Caco-2 (cell line): ENCODE data around the gene SLC26A1. TPM values are rescaled to one million over a fixed set of nuclear protein-coding genes. Genes with fewer than 3 reads are reported as not detected.

Experiments
- BruUV-seq: library from RNA; stranded (reverse); fragments of 400-500 nt; replicated peaks from 2 replicates; lab custom pipeline; 2021; lab: Mats Ljungman, UMichigan
- CTCF ChIA-PET: fragments of 300-600 bp; sonication (Branson Sonifier 250); formaldehyde crosslinking; loops from one replicate; lab custom pipeline; 2022; ENCODE audit warnings: antibody characterized with exemption; lab: Charles Lee
- POLR2A ChIA-PET: fragments of 300-600 bp; sonication (Branson Sonifier 250); formaldehyde crosslinking; loops from one replicate; lab custom pipeline; 2022; ENCODE audit warnings: antibody characterized with exemption; lab: Charles Lee
- DNase-seq, 2 experiments: peaks; one replicate each; pipeline versions ENCODE4 v3.0.0 to v3.0.0-alpha.2; 2020 to 2022
- H3K27me3 ChIP-seq: replicated peaks from 2 replicates; pipeline ENCODE4 v1.6.0; 2011; ENCODE audit warnings: low read length; ENCODE audit not compliant: control insufficient read depth, insufficient read depth
- H3K36me3 ChIP-seq: 2 replicates; pipeline ENCODE4 v1.5.1; 2011; ENCODE audit warnings: low read length; ENCODE audit not compliant: control insufficient read depth, insufficient read depth
- H3K4me1 ChIP-seq: fragments of 250-450 bp; sonication (Bioruptor Pico); 2 replicates; pipeline ENCODE4 v1.5.1; 2020; ENCODE audit warnings: mild to moderate bottlenecking
- H3K4me3 ChIP-seq: 2 replicates; pipeline ENCODE4 v1.5.1; 2011; ENCODE audit warnings: low read depth, mild to moderate bottlenecking, control low read depth, low read length
- H3K9me3 ChIP-seq: fragments of 250-450 bp; sonication (Bioruptor Pico); 2 replicates; pipeline ENCODE4 v1.5.1; 2020; ENCODE audit warnings: mild to moderate bottlenecking, moderate library complexity
- H3K27ac Mint-ChIP-seq: one replicate; pipeline ENCODE4 v1.8.0; 2022; ENCODE audit warnings: mixed read lengths; ENCODE audit not compliant: unreplicated experiment
- H3K27me3 Mint-ChIP-seq: one replicate; pipeline ENCODE4 v1.8.0; 2022; ENCODE audit warnings: mixed read lengths; ENCODE audit not compliant: insufficient read depth, unreplicated experiment
- H3K36me3 Mint-ChIP-seq: one replicate; pipeline ENCODE4 v1.8.0; 2022; ENCODE audit warnings: mild to moderate bottlenecking, mixed read lengths; ENCODE audit not compliant: insufficient read depth, unreplicated experiment
- H3K4me1 Mint-ChIP-seq: one replicate; pipeline ENCODE4 v1.8.0; 2022; ENCODE audit warnings: low read depth, mixed read lengths; ENCODE audit not compliant: unreplicated experiment
- H3K4me3 Mint-ChIP-seq: one replicate; pipeline ENCODE4 v1.8.0; 2022; ENCODE audit warnings: mild to moderate bottlenecking, moderate library complexity, mixed read lengths; ENCODE audit not compliant: unreplicated experiment
- H3K9me3 Mint-ChIP-seq: one replicate; pipeline ENCODE4 v1.8.0; 2022; ENCODE audit warnings: mixed read lengths; ENCODE audit not compliant: unreplicated experiment
- CTCF ChIP-seq, 2 experiments: fragments of 200-600 bp in 1 of 2; IDR thresholded peaks; 1 replicate in 1 of 2; 2 replicates in 1 of 2; pipeline versions ENCODE4 v1.5.1 to v1.8.0; 2011 to 2022; ENCODE audit warnings: antibody characterized with exemption in 1 of 2, control low read depth in 1 of 2, inconsistent platforms in 1 of 2, low read depth in 1 of 2, low read length in 1 of 2, mild to moderate bottlenecking in 1 of 2, moderate library complexity in 1 of 2; ENCODE audit not compliant: insufficient read depth in 1 of 2, severe bottlenecking in 1 of 2, unreplicated experiment in 1 of 2
- intact Hi-C: fragments of 100-400 bp; cut with micrococcal nuclease; formaldehyde crosslinking; loops from one replicate; pipeline ENCODE4 v1.10.0; 2022; ENCODE audit not compliant: unreplicated experiment
- total RNA-seq: library from RNA; stranded (reverse); gene quantifications from 2 replicates; pipeline ENCODE4 v1.2.3, GENCODE V29; 2022

Gene SLC26A1
- total RNA-seq, 1 experiment from 2014 or later, result 9.6 TPM

DNA sequence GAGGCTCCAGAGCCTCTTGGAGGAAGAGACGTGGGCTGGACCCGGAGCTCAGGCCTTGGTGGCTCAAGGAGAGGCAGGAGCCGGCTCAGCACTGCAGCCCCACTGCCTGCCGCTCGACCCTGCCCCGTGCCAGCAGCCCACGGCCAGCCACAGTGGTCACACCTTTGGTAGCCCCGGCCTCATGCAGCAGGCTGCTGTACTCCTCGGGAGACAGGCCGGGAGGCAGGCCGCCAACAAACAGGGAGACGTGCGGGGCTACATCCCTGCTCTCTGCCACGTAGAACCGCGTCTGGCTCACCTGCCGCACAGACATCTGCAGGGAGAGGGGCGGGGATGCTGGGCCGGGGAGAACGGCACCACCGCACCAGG is 27.5 kb downstream of the SLC26A1 start:
- ChIA-PET CTCF (no interaction called here), POLR2A (no interaction called here)
- Histone ChIP-seq H3K4me1 (no peaks in the 10 kb centered on the region), H3K4me3 (no peak overlapping the region), H3K27me3 (no peaks in the 10 kb centered on the region), H3K36me3 (no peaks in the 10 kb centered on the region; the same call in 1 of the 2 replicates), H3K9me3 (no peaks in the 10 kb centered on the region)
- Mint-ChIP-seq H3K27me3 (no peaks in the 10 kb centered on the region), H3K9me3 (no peaks in the 10 kb centered on the region), H3K4me1 (no peaks in the 10 kb centered on the region), H3K27ac (no peak overlapping the region), H3K4me3 (no peak overlapping the region), H3K36me3 (peaks cover 14% of the 10 kb centered on the region)
- BruUV-seq, result no TSS peak
- TF ChIP-seq CTCF (IDR thresholded peaks at IDR 0.05; ENCODE audit: insufficient read depth in 1 of 2, low read depth in 1 of 2, low read length in 1 of 2, severe bottlenecking in 1 of 2, unreplicated experiment in 1 of 2), result no peak
- intact Hi-C loops, result no loop called here
- DNase-seq, result no peak

DNA sequence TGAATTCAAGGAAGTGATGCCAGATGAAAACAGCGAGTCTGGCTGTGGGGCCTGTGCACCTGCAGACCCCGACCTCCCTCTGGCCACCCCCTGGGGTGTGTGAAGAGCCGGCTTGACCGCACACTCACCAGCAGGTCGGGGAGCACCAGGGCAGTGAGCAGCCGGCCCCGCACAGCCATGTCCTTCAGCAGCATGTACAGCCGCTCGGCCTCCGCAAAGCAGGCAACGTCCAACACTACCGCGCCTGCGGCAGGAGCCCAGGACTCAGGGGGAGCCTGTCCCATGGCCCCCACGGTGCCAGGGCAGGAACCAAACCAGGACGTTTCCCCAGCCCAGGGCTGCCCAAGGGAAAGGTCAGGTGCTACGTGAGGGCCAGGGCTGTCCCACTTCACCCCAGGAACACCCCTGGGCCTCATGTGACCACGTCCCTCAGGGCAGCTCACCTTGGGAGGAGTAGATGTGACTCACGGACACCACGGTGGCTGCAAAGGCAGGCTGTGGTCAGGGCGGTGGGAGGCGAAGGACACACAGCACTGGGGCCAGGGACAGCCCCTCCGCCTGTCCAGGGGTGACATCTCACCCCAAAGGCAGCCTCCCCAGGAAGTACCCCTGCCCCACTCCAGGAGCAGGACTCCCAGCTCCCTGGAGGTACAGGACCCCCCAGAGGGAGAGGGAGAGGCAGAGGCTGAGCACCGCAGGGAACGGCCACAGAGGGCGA is 28.0 kb downstream of the SLC26A1 start:
- intact Hi-C loops, result no loop called here
- H3K27me3 Mint-ChIP-seq, result no peaks in the 10 kb centered on the region
- ChIA-PET POLR2A (no interaction called here), CTCF (no interaction called here)
- Histone ChIP-seq H3K27me3 (no peaks in the 10 kb centered on the region), H3K4me3 (no peak overlapping the region), H3K9me3 (no peaks in the 10 kb centered on the region), H3K36me3 (no peaks in the 10 kb centered on the region; the same call in 1 of the 2 replicates), H3K4me1 (no peaks in the 10 kb centered on the region)
- no peaks in the 10 kb centered on the region for H3K4me1 Mint-ChIP-seq
- DNase-seq, result no peak
- peaks cover 14% of the 10 kb centered on the region for H3K36me3 Mint-ChIP-seq
- H3K27ac Mint-ChIP-seq, result no peak overlapping the region
- no TSS peak for BruUV-seq
- no peak for TF ChIP-seq CTCF (IDR thresholded peaks at IDR 0.05; ENCODE audit: insufficient read depth in 1 of 2, low read depth in 1 of 2, low read length in 1 of 2, severe bottlenecking in 1 of 2, unreplicated experiment in 1 of 2)
- no peaks in the 10 kb centered on the region for H3K9me3 Mint-ChIP-seq
- H3K4me3 Mint-ChIP-seq, result no peak overlapping the region

DNA sequence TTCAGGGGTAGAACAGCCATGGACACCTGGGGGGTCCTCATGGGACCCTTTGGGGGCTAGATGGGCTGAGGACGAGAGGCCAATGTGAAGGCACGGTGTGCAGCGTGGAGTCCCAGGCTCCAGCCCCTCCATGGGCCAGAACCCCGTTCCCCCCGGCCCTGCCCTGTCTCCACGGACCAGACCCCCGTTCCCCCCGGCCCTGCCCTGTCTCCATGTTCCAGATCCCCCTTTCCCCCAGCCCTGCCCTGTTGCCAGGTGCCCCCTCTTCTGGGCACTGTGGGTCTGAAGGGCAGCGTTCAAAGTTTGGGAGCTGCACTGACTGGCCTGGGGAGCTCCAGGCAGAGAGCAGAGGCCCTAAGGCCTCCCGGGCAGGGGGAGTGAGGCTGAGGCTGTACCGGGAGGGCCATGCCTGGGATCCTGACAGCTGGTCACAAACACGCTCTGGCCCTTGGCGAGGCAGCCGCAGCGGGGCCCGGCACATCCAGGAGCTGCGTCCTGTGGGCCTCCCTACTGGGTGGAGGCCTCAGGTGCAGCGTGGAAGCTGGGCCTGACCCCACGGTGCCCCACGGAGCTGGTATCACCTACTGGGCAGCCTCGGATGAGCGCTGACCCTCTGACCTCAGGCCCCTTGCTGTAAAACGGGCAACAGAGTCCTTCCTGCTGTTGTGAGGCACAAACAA is 28.7 kb downstream of the SLC26A1 start:
- Mint-ChIP-seq H3K27ac (no peak overlapping the region), H3K27me3 (no peaks in the 10 kb centered on the region), H3K9me3 (no peaks in the 10 kb centered on the region), H3K4me1 (no peaks in the 10 kb centered on the region), H3K4me3 (no peak overlapping the region), H3K36me3 (peaks cover 19% of the 10 kb centered on the region)
- no TSS peak for BruUV-seq
- Histone ChIP-seq H3K9me3 (no peaks in the 10 kb centered on the region), H3K4me1 (no peaks in the 10 kb centered on the region), H3K36me3 (no peaks in the 10 kb centered on the region; the same call in 1 of the 2 replicates), H3K27me3 (no peaks in the 10 kb centered on the region), H3K4me3 (no peak overlapping the region)
- ChIA-PET CTCF (no interaction called here), POLR2A (no interaction called here)
- TF ChIP-seq CTCF (IDR thresholded peaks at IDR 0.05; ENCODE audit: insufficient read depth in 1 of 2, low read depth in 1 of 2, low read length in 1 of 2, severe bottlenecking in 1 of 2, unreplicated experiment in 1 of 2), result no peak
- intact Hi-C loops, result no loop called here
- DNase-seq, result no peak
